Measurements from ENCODE around the gene CDK1.

DNA sequence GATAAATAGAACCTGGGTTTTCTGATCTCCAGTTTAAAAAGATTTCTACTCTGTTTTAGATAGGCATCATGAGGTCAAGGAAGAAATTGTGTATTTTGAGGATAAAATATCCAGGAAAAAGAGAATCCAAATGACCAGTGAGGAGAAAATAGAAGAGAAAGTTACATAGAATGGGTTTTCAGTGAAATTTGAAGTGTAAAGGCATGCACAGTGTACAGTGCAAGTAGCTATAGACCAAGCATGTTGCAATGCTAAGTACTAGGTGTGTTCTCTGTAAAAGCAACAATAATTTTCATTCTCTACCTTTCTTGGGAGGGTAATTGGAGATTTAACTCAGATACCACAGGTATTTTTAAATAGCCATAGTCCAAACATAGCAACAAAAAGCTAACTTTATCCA is 22.6 kb downstream of the CDK1 start:
- TF ChIP-seq, protein P1, sequence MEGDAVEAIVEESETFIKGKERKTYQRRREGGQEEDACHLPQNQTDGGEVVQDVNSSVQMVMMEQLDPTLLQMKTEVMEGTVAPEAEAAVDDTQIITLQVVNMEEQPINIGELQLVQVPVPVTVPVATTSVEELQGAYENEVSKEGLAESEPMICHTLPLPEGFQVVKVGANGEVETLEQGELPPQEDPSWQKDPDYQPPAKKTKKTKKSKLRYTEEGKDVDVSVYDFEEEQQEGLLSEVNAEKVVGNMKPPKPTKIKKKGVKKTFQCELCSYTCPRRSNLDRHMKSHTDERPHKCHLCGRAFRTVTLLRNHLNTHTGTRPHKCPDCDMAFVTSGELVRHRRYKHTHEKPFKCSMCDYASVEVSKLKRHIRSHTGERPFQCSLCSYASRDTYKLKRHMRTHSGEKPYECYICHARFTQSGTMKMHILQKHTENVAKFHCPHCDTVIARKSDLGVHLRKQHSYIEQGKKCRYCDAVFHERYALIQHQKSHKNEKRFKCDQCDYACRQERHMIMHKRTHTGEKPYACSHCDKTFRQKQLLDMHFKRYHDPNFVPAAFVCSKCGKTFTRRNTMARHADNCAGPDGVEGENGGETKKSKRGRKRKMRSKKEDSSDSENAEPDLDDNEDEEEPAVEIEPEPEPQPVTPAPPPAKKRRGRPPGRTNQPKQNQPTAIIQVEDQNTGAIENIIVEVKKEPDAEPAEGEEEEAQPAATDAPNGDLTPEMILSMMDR (IDR thresholded peaks at IDR 0.05; ENCODE audit: low read depth, low read length): no peak
- no peak for TF ChIP-seq EZH2phosphoT487 (IDR thresholded peaks at IDR 0.05; ENCODE audit: low read depth)
